ENCODE measurements around the gene PSENEN. TPM values are rescaled to one million over a fixed set of nuclear protein-coding genes. Genes with fewer than 3 reads are reported as not detected.

PSENEN gene
- total and polyA plus RNA-seq, 2 of the 8 experiments (the other 6 are each of a cell fraction or from before 2014, with no cell fraction given): 66.7 to 75.3 TPM

DNA sequence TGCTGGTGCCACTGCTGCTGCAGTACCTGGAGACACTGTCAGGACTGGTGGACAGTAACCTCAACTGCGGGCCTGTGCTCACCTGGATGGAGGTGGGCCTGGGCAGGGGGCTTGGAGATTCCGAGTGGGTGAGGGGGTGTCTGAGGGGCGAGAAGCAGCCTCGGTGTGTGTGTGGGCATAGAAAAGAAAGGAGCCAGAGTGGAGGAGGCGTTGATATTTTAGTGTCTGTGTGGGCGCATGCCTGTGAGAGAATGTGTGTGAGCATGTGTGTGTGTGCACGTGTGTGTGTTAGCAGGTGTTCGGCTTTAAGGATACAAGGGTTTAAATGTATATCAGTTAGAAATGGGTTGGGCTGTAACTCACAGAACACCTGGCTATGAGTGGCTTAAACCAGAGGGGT, 33.6 kb downstream of the PSENEN start:
- peaks cover 0 to 8% of the 10 kb centered on the region in 2 experiments for H4K20me1 ChIP-seq (replicated peaks in 1 of 2; ENCODE audit: control insufficient read depth in 1 of 2, insufficient read depth in 2 of 2, low read length in 2 of 2)
- DNase-seq (ENCODE audit: low read depth in 1 of 2, low spot score in 2 of 2) (no peak), FAIRE-seq (no peak)
- no peak overlapping the region for H4K8ac ChIP-seq (ENCODE audit: extremely low read depth, insufficient read depth, low read length)
- no peak overlapping the region for H3K9ac ChIP-seq (replicated peaks in 1 of 4; ENCODE audit: extremely low read depth in 1 of 4, low read depth in 3 of 4, low read length in 3 of 4)
- no peak overlapping the region for H2BK15ac ChIP-seq (ENCODE audit: low read length)
- no peak overlapping the region for H4K91ac ChIP-seq (replicated peaks; ENCODE audit: insufficient read length, low read length)
- H3K9me3 ChIP-seq (ENCODE audit: insufficient read depth in 2 of 2, low read depth in 1 of 2, low read length in 1 of 2): no peaks in the 10 kb centered on the region
- H3K23ac ChIP-seq (ENCODE audit: insufficient read length): no peak overlapping the region
- H2BK12ac ChIP-seq (ENCODE audit: low read depth, low read length): no peak overlapping the region
- H2BK5ac ChIP-seq (ENCODE audit: low read depth, low read length): no peak overlapping the region
- no peak overlapping the region for H3K56ac ChIP-seq (replicated peaks; ENCODE audit: insufficient read length, low read depth, low read length)
- CTCF ChIA-PET (ENCODE audit: partially characterized antibody): interaction anchor here (1.0 to 1.1 kb wide), 2 partner anchors 18 to 152 kb away, joined by 3 to 4 read pairs; no protein-coding TSS in a partner anchor
- H3K27me3 ChIP-seq (replicated peaks in 1 of 4; ENCODE audit: control insufficient read depth in 3 of 4, extremely low read depth in 1 of 4, insufficient read depth in 3 of 4, low read length in 3 of 4): peaks cover 0 to 9% (median 7%) of the 10 kb centered on the region in 4 experiments; a peak in 3 of 7 replicates
- no peak overlapping the region for H3K14ac ChIP-seq (ENCODE audit: insufficient read length)
- peaks cover 6% of the 10 kb centered on the region for H3K23me2 ChIP-seq (ENCODE audit: low read depth, low read length)
- H3K4me3 ChIP-seq (ENCODE audit: extremely low read depth in 1 of 4, insufficient read depth in 2 of 4, low read depth in 3 of 4, low read length in 4 of 4): no peak overlapping the region
- no peaks in the 10 kb centered on the region; the same call in 1 of the 2 replicates for H3K79me1 ChIP-seq (ENCODE audit: low read depth, low read length)
- H3K79me2 ChIP-seq (ENCODE audit: control insufficient read depth in 1 of 2, insufficient read depth in 2 of 2, low read length in 2 of 2): no peaks in the 10 kb centered on the region
- no peak overlapping the region for H3K4ac ChIP-seq (replicated peaks; ENCODE audit: insufficient read length, low read depth, low read length)
- no peak overlapping the region for H2AK5ac ChIP-seq (ENCODE audit: low read depth, low read length)
- 89% methylated on average over 8 of the region's 8 CpGs; no CpG with 5 or more reads in 1 of the 2 experiments for WGBS, 2 experiments (ENCODE audit: extremely low coverage in 1 of 2, insufficient coverage in 1 of 2, insufficient read length in 1 of 2, insufficient replicate concordance in 2 of 2, low coverage in 1 of 2, low lambda C conversion rate in 2 of 2, missing lambda C conversion rate in 1 of 2)
- no peak overlapping the region for H3K27ac ChIP-seq (ENCODE audit: low read depth, low read length)
- no peak overlapping the region for H2AFZ ChIP-seq (ENCODE audit: low read length)
- H3K4me1 ChIP-seq (replicated peaks in 1 of 4; ENCODE audit: control insufficient read depth in 3 of 4, insufficient read depth in 4 of 4, low read length in 3 of 4): peaks cover 0 to 31% (median 20%) of the 10 kb centered on the region in 4 experiments; a peak in 6 of 7 replicates
- no peak overlapping the region for H2BK120ac ChIP-seq (replicated peaks; ENCODE audit: low read depth, low read length)
- no peak overlapping the region for H3K4me2 ChIP-seq (ENCODE audit: insufficient read depth in 1 of 2, low read depth in 2 of 2, low read length in 2 of 2)
- no peak overlapping the region for H2BK20ac ChIP-seq (ENCODE audit: low read length)
- no peaks in the 10 kb centered on the region for H3K36me3 ChIP-seq (ENCODE audit: control insufficient read depth in 2 of 4, insufficient read depth in 4 of 4, low read length in 3 of 4)
- H3K18ac ChIP-seq (ENCODE audit: extremely low read depth, low read length): no peak overlapping the region
- no peak overlapping the region for H4K5ac ChIP-seq (ENCODE audit: insufficient read length, low read depth, low read length)
- POLR2A ChIA-PET (ENCODE audit: partially characterized antibody): interaction anchor here (0.7 to 1.7 kb wide), 2 partner anchors 13 to 19 kb away, joined by 3 to 4 read pairs; no protein-coding TSS in a partner anchor
- TF ChIP-seq JUND (IDR thresholded peaks at IDR 0.05; ENCODE audit: low read length) (no peak), NANOG (IDR thresholded peaks at IDR 0.05; ENCODE audit: insufficient read depth, low read depth, low read length, poor library complexity, severe bottlenecking) (no peak), ASH2L (IDR thresholded peaks at IDR 0.05; ENCODE audit: low read length) (no peak), CHD1 (IDR thresholded peaks at IDR 0.05; ENCODE audit: low read depth, low read length) (no peak), KDM5A (IDR thresholded peaks at IDR 0.05; ENCODE audit: low read length) (no peak), TEAD4 (IDR thresholded peaks at IDR 0.05; ENCODE audit: low read depth, low read length) (no peak), RFX5 (IDR thresholded peaks at IDR 0.05; ENCODE audit: borderline replicate concordance, low read depth, low read length) (no peak), JUN (IDR thresholded peaks at IDR 0.05; ENCODE audit: low read depth, low read length) (no peak), GTF2F1 (IDR thresholded peaks at IDR 0.05; ENCODE audit: borderline replicate concordance, low read depth, low read length) (no peak), SRF (IDR thresholded peaks at IDR 0.05; ENCODE audit: low read depth, low read length) (no peak), TCF12 (IDR thresholded peaks at IDR 0.05; ENCODE audit: low read depth, low read length) (no peak), EGR1 (IDR thresholded peaks at IDR 0.05; ENCODE audit: borderline replicate concordance, low read depth, low read length) (no peak), SUZ12 (IDR thresholded peaks at IDR 0.05; ENCODE audit: low read length) (no peak)
- TF ChIP-seq, protein P1, sequence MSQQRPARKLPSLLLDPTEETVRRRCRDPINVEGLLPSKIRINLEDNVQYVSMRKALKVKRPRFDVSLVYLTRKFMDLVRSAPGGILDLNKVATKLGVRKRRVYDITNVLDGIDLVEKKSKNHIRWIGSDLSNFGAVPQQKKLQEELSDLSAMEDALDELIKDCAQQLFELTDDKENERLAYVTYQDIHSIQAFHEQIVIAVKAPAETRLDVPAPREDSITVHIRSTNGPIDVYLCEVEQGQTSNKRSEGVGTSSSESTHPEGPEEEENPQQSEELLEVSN (IDR thresholded peaks at IDR 0.05): no peak

Data from H1 (cell line).